Choroid plexus epithelial cell (primary cell): ENCODE measurements around the gene WNT7B.

ENCODE experiments used
- DNase-seq: peaks from one replicate; pipeline ENCODE4 v3.0.0-alpha.2; 2010; ENCODE audit warnings: low read depth
- H3K4me3 ChIP-seq: 2 replicates; pipeline ENCODE4 v1.5.1; 2011; ENCODE audit warnings: low read depth, mild to moderate bottlenecking, control low read depth, low read length, moderate library complexity
- CTCF ChIP-seq: conservative IDR thresholded peaks from 2 replicates; pipeline ENCODE4 v1.5.1; 2011; ENCODE audit warnings: low read depth, mild to moderate bottlenecking, control low read depth, inconsistent platforms, low read length, moderate library complexity

Gene WNT7B

DNA sequence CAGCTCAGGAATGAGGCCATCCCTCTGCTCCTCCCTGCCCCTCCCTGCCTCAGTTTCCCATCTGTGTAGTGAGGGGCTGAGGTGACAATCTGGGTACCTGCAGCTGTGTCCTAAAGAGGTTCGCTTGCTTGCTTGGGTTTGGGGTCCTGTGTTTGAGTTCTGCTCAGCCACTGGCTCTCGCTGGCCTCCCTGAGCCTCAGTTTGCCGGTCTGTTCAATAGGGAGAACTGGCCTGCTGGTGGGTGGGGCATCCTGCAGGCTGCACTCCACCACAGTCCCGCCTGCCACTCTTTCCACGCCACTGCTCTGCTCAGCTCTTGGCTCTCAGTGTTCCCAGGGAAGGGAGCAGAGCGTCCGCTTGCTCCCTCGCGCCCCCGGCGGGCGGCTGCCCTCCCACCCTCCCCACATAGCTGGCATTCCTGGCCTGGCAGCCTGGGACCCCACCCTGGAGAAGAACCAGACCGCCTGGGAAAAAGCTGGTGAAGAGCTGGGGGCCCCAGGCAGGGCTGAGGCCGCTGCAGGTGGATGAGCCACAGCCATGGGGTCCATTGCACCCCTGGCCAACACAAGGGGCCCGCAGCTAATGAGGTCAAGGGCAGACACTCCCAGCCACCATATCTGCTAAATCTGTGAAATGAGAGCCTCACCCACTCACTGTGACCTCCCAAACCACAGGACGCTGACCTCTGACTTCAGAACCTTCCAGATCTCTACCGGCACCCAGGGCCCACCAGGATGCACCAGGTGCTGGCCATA lies 15.1 kb downstream of the WNT7B start:
- no peak for TF ChIP-seq CTCF
- no peak for DNase-seq
- no peak overlapping the region for H3K4me3 ChIP-seq

- DNase-seq, result peak; percentile 31
- no peak for TF ChIP-seq CTCF
- H3K4me3 ChIP-seq, result no peak overlapping the region
Measured at GRCh38 chr22:45960477-45961386, 16.2 kb downstream of the WNT7B start.

DNA sequence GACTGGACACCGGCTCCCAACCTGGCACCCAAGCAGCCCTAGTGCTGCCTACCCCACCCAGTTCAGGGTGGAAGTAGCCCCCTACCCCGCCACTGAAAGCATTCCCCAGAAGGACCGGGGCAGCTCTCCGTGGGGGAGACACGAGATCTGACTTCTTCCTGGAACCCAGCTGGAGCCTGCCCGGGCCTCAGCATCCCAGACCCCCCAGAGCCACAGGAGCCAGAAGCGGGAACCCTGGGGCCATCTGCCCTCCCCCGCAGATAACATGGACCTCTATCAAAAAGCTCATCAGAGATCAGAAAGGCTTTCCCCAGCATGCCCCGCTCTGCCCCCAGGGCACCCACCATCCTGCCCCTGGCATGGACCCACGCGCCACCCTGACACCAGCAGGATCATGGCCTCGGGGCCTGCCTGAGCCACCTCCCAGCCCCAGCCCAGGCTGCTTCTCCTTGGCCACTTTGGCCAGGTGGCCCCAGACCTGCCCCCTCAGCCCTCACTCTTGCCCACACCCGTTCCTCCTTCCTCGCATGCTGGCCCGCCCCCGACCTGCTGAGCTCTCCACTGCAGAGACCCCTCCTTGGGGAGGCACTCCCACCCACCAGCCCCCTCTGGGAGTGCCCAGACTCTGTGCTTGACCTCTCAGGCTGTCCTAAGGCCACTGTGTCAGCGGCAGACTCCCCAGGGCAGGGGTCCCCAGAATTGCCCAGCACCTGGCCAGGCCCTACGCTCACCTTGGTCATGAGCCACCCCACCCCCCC lies 17.1 kb downstream of the WNT7B start:
- H3K4me3 ChIP-seq, result no peak overlapping the region
- TF ChIP-seq CTCF, result no peak
- DNase-seq, result no peak

- DNase-seq, result no peak
- no peak overlapping the region for H3K4me3 ChIP-seq
- no peak for TF ChIP-seq CTCF
Measured at GRCh38 chr22:45958971-45959370, 18.0 kb downstream of the WNT7B start.

- TF ChIP-seq CTCF, result no peak
- H3K4me3 ChIP-seq, result no peak overlapping the region
- no peak for DNase-seq
Measured at GRCh38 chr22:45957826-45958225, 19.1 kb downstream of the WNT7B start.

- TF ChIP-seq CTCF, result no peak
- DNase-seq, result no peak
Measured at GRCh38 chr22:45953178-45953577, 23.8 kb downstream of the WNT7B start.

More at GRCh38 chr22:45953178-45953577, 23.8 kb downstream of the WNT7B start:
- H3K4me3 ChIP-seq, result no peak overlapping the region
